Stimulated activated effector memory CD8-positive, alpha-beta T cell treated with anti-CD3 and anti-CD28 coated beads, Interleukin-12 subunit alpha, Interleukin-12 subunit beta, amount 100 ng/mL, for 72 hours (primary cell): ENCODE results near the gene SLIT1.
A peak's percentile ranks its signal among the peaks of the same experiment; 100 is the strongest.

Experiments
- ATAC-seq: fragments of 150-1000 bp; cut with Tn5 transposase; 2 replicates; pipeline ENCODE4 v1.10.0; 2021
- DNase-seq, 2 donors: peaks; one replicate each; pipeline ENCODE4 v3.0.0; 2021 to 2022; ENCODE audit warnings: low spot score in 2 of 2
- H3K27ac Mint-ChIP-seq: one replicate; pipeline ENCODE4 v1.8.0; 2022; ENCODE audit warnings: mild to moderate bottlenecking, mixed read lengths
- H3K36me3 Mint-ChIP-seq: one replicate; pipeline ENCODE4 v1.8.0; 2022; ENCODE audit warnings: mild to moderate bottlenecking, mixed read lengths
- H3K4me1 Mint-ChIP-seq: one replicate; pipeline ENCODE4 v1.8.0; 2022; ENCODE audit warnings: mixed read lengths
- H3K4me3 Mint-ChIP-seq: one replicate; pipeline ENCODE4 v1.8.0; 2022; ENCODE audit warnings: mild to moderate bottlenecking, mixed read lengths
- H3K9me3 Mint-ChIP-seq: one replicate; pipeline ENCODE4 v1.8.0; 2022; ENCODE audit warnings: mixed read lengths

SLIT1 gene

DNA sequence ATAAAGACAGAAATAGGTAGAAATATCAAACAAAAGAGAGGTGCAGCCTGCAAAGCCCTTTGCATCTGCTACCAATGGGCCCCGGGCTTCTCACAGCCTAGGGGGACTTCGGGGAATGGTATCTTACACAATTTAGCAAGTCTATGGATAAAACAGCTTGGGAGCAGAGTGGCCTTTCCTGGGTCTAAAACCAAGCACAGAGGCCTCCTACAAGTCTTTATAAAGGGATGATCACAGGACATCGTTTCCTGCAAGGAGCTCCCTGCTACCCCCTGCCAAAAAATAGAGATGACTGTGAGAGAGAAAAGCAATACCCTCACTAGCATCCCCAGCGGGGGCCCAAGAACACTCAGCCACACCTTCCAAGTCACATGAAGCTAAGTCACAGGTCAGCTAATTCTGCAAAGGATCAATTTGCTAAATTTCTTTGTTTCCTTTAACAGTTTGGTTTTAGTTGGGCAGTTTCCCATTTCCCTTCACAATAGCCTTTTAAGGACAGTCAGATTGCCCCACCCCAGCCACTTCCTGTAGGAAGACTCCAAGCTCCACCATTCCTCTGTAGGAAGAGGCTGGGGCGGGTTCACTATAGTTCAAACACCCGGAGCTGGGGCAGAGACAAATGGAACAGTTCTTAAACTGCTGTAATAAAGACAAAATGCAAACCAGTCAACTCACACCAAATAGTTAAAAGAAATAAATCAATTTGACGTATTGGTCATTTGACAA, 105.5 kb downstream of the SLIT1 start:
- Mint-ChIP-seq H3K36me3 (no peaks in the 10 kb centered on the region), H3K4me1 (no peaks in the 10 kb centered on the region), H3K9me3 (no peaks in the 10 kb centered on the region), H3K27ac (no peak overlapping the region), H3K4me3 (no peak overlapping the region)
- no peak for ATAC-seq
- DNase-seq, result no peak

DNA sequence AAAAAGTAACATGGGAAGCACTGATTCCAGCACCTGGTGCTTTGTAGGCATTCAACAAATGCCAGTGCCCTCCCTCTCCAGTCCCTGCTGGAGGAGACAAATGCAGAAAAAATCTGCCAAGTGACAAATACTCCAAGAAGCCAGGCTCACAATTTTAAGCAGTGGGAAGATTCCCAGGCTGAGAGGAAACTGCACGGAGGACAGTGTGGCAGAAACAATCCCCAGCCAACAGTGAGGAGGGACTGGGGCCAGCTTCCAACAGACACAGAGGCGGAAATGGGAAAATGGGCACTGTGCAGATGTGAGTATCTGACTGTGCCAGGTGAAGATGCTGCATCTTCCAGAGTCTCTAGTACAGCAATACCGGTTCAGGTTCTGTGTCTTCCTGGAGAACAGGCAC, 106.3 kb downstream of the SLIT1 start:
- no peaks in the 10 kb centered on the region for H3K36me3 Mint-ChIP-seq
- DNase-seq (no peak), ATAC-seq (no peak)
- no peak overlapping the region for H3K27ac Mint-ChIP-seq
- H3K4me3 Mint-ChIP-seq, result no peak overlapping the region
- H3K9me3 Mint-ChIP-seq, result no peaks in the 10 kb centered on the region
- no peaks in the 10 kb centered on the region for H3K4me1 Mint-ChIP-seq

DNA sequence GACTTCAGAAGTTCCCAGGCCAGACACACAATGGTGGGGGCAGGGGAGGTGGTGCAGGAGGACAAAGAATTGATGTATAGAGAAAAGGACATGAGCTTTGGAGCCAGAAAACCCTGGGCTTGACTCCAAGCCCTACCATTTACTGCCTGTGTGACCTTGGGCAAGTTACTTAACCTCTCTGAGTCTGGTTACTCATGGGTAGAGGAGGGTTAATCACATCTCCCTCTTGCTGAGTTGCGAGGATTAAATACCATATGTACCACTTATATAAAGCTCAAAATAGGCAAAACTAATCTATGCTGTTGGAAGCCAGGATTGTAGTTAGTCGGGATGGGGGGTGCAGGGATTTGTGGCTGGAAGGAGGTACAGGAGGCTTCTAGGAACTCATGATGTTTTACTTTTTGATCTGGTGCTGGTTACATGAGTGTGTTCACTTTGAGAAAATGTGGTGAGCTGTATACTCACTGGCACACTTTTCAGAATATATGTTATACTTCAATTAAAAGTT, 106.8 kb downstream of the SLIT1 start:
- H3K27ac Mint-ChIP-seq, result no peak overlapping the region
- no peaks in the 10 kb centered on the region for H3K36me3 Mint-ChIP-seq
- H3K4me3 Mint-ChIP-seq, result no peak overlapping the region
- H3K4me1 Mint-ChIP-seq, result peaks cover 4% of the 10 kb centered on the region
- no peak for DNase-seq
- ATAC-seq, result no peak
- no peaks in the 10 kb centered on the region for H3K9me3 Mint-ChIP-seq

DNA sequence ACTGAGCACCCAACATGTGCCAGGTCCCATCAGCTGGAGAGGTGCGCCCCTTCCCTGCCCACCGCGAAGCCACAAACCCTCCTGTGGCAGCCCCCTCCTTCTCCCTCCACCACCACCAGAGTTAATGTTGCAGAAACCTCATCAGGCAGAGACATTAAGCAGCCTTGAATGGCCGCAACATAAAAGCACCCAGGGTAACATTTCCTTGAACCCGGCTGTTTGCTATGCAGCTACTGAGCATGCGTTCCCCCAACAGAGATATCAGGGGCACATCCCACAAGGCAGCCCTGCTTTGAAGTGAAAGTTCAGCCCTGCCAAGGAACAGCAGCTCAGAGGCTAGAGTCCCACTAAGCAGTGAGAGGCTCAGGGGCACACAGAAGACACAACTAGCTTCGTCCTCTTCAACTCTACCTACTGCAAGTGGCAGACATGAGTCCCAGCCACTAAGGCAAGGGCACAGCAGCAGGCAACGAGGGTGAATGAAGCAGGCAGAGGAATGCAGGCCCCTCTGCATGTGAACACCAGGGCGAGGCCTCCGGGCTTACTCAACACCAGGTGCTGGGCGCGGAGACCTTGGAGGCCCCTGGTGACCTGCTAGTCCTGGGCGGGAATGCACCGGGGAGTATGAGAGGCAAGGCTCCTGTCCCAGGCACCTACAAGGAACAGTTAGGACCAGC, 107.4 kb downstream of the SLIT1 start:
- no peak for DNase-seq
- no peaks in the 10 kb centered on the region for H3K36me3 Mint-ChIP-seq
- H3K27ac Mint-ChIP-seq, result no peak overlapping the region
- no peaks in the 10 kb centered on the region for H3K9me3 Mint-ChIP-seq
- H3K4me3 Mint-ChIP-seq, result no peak overlapping the region
- ATAC-seq, result no peak
- peaks cover 7% of the 10 kb centered on the region for H3K4me1 Mint-ChIP-seq

DNA sequence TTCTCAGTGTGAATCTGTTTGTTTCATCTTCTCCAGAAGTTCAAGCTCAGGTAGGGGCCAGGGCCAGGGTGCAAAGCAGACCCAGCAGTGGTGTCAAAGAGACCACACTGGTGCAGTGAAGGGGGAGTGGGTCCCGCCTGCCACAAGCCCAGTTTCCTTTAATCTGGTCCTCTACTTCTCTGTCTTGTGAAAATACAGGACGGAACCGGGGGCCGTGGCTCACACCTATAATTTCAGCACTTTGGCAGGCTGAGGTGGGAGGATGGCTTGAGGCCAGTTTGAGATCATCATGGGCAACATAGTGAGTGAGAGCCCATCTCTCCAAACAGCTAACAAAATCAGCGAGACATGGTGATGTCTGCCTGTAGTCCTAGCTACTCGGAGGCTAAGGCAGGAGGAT, 109.0 kb downstream of the SLIT1 start:
- Mint-ChIP-seq H3K27ac (no peak overlapping the region), H3K4me3 (no peak overlapping the region), H3K36me3 (no peaks in the 10 kb centered on the region), H3K9me3 (no peaks in the 10 kb centered on the region), H3K4me1 (peaks cover 7% of the 10 kb centered on the region)
- no peak for DNase-seq
- no peak for ATAC-seq

DNA sequence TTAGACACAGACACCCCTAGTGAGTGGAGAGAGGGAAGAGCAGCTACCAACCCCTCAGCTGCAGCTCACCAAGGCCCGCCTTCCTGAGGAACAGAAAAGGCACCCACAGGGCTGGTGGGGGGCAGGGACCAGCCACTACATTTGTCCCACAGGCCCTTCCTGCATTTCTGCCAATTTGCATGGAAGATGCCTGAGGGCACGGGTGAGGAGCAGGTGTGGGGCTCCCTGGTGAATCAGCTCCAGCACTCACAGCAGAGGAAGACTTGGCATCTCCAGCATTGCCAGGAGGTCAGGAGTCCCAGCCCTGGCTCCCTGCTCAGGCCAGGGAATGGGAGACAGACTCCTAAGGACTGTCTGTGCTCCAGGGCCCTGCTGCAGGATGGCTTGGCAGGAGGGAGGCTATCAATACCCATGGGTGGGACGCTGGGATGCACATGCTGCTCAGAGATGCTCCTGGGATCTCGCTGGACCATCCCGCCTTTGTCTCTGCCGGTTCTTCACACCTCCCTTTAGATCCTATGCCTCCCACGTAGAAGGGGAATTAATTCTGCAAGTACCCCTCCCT, 109.7 kb downstream of the SLIT1 start:
- no peaks in the 10 kb centered on the region for H3K9me3 Mint-ChIP-seq
- H3K27ac Mint-ChIP-seq, result no peak overlapping the region

DNA sequence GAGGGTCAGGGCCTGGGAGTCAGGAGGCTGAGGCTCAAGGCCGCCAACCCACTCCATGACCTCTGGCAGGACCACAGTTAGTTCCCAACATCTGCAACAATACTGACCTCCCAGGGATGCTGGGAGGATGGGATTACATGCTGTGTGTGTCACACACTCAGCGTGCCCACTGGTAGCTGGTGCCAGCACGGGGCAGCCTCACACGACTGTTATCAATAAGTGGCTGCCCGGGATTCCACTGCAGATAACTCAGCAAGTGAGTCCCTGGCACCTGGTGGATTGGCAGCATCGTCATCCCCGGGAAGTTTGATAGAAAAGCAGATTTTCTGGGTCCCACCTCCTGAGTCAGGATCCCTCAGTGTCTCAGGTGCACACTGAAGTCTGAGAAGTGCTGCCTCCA, 110.3 kb downstream of the SLIT1 start:
- DNase-seq, result no peak
- Mint-ChIP-seq H3K9me3 (no peaks in the 10 kb centered on the region), H3K36me3 (no peaks in the 10 kb centered on the region), H3K4me1 (peaks cover 7% of the 10 kb centered on the region), H3K4me3 (no peak overlapping the region), H3K27ac (no peak overlapping the region)
- no peak for ATAC-seq

More for the DNA sequence above, 109.7 kb downstream of the SLIT1 start:
- no peak overlapping the region for H3K4me3 Mint-ChIP-seq
- no peak for DNase-seq
- ATAC-seq, result no peak
- H3K36me3 Mint-ChIP-seq, result no peaks in the 10 kb centered on the region
- peaks cover 7% of the 10 kb centered on the region for H3K4me1 Mint-ChIP-seq

DNA sequence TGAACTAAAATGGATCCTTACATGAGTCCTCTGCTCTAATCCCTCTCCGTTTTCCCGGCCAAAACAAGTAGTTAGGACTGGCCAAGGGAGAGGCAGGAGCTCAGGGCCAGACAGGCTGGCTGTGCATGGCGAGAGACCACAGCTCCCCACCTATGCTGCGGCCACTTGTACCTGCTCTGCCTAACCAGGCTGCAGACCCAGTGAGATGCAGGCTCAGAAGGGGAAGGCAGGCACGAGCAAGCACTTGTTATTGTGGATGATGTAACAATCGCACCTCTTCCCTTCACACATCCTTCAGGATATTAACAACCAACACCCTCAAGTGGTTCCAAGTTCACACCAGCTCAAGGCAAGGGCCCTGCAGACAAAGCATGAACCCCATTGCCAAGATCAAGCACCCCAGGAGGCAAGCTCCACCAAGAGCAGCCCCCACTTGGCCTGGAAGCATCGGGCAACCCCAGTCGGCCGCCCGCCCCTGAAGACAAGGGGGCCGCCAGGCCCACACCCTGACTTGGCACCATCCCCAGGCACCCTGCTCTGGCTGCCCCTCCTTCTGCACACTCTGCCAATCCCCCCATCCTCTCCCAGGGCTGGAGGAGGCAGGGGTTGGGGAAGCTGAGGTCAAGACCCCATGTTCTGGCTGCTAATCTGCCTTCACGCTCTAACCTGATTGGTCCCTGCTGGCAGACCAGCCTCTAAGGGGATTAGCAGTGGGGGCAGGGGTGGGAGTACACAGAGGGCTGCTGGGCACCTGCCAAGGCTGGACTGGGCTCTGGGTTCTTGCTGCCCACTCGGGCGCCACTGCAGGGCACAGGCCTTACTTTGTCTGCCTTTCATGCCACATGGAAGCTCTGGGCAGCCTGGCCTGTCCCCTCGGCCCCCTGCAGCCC, 111.3 kb downstream of the SLIT1 start:
- Mint-ChIP-seq H3K4me1 (peaks cover 15% of the 10 kb centered on the region), H3K9me3 (peaks cover 2% of the 10 kb centered on the region), H3K36me3 (no peaks in the 10 kb centered on the region), H3K27ac (no peak overlapping the region), H3K4me3 (no peak overlapping the region)
- DNase-seq (no peak), ATAC-seq (no peak)

DNA sequence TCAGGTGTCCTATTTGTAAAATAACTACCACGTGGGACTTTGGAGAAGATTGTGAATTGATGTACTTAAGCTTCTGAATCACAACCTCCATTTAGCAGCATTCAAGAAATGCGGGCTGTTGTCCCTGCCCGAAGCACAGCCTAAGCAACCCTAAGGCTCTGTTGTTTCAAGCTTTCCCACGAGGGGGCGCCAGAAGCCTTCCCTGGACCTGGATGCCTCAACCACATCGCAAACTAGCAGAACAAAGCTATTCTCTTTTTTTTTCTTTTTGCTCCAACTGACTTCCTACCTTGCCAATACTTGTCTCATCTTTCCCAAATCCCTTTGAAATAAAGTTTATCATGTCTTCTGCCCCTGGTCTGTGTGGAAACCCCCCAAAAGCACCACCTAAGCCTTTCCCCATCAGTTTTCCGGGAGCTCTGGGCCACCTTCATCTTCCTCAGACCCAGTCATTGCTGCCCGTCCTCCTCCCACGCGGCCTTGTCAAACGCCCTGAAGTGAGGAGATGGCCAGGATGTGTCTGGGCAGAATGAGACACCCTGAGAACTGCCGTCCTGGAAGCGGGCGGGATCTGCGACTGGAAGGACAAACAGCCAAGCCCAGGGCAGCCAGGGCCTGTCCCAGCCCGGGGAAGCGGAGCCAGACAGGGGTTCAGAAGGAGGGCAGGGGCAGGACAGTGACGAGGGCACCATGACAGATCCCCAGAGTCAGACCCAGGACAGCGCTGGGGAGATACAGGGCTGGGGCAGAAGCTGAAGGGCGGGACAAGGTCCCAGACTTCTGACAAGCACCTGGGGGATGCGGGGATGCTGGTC, 112.7 kb downstream of the SLIT1 start:
- Mint-ChIP-seq H3K36me3 (no peaks in the 10 kb centered on the region), H3K9me3 (peaks cover 6% of the 10 kb centered on the region), H3K4me1 (peaks cover 23% of the 10 kb centered on the region), H3K27ac (no peak overlapping the region), H3K4me3 (no peak overlapping the region)
- DNase-seq, result peak; percentile 85 to 96
- peak; percentile 68 for ATAC-seq

DNA sequence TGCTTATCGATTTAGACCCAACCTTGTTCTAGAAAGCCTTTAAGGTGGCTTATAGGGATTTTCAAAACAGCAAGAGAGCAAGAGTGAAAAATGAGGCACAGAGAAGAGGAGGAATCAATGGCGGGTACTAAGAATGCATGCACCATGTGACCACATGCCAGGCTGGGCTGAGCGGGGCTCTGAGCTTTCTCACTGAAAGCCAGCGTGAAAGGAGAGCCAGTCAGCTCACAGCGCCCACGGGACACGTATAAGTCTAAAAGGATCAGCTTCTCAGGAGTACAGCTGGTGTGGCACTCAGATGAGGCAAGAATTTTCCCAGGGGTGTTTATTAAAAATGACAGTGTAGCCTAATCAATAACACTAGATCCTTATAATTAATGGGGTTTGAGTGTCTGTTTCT, 114.3 kb downstream of the SLIT1 start:
- ATAC-seq, result no peak
- H3K36me3 Mint-ChIP-seq, result no peaks in the 10 kb centered on the region
- no peak overlapping the region for H3K27ac Mint-ChIP-seq
- no peak overlapping the region for H3K4me3 Mint-ChIP-seq
- DNase-seq, result no peak
- peaks cover 6% of the 10 kb centered on the region for H3K9me3 Mint-ChIP-seq
- peaks cover 23% of the 10 kb centered on the region for H3K4me1 Mint-ChIP-seq

DNA sequence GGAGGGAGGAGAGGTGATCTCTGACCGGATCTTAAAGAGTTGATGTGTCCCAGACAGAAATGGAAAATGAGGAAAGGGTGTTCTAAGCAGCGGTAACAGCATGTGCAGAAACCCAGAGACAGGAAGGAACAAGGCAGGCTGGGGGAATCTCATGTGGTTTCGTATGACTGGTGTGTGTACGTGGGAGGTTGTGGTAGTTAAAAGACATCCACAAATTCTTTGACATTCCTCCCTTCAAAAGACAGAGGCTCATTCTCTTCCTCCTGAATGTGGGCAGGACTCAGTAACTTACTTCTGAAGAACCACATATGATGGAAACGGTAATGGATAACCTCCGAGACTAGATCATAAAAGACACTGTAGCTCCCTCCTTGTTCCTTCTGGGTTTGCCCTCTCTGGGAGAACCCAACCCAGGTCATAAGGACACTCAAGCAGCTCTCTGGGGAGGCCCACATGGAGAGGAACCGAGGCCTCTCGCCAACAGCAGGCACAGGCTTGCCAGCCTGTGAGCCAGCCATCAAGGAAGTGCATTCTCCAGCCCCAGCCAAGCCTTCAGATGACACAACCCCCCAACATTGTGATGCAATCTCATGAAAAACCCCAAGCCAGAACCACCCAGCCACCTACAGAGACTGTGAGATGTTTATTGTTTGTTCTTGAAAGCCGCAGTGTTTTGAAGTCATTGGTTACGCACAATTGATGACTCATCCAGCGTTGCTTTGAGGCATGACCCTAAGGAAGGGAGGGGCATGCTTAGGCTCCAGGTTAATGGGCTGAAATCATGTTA, 116.0 kb downstream of the SLIT1 start:
- DNase-seq (no peak), ATAC-seq (peak; percentile 87)
- peaks cover 6% of the 10 kb centered on the region for H3K9me3 Mint-ChIP-seq
- H3K36me3 Mint-ChIP-seq, result no peaks in the 10 kb centered on the region
- H3K4me1 Mint-ChIP-seq, result peaks cover 23% of the 10 kb centered on the region
- H3K27ac Mint-ChIP-seq, result peak overlapping the region; percentile 85
- H3K4me3 Mint-ChIP-seq, result no peak overlapping the region

DNA sequence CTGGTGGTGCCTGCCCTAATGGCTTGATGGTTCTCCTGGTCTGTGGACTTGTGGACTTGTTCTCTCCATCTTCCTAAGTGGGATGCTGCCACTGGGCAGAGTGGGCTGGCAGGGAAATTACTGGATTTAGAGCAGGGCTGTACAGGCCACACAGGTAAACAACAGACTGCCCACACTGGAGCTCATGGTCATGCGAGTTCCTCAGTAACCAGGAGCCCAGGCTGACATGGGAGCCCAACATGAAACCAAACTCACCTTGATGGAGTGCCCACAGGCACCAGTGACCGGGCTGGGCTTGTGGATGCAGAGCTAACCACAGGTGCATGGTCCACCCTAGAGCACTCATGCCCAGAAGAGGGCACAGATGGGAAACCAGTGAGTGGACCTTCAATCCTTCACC, 116.7 kb downstream of the SLIT1 start:
- Mint-ChIP-seq H3K36me3 (no peaks in the 10 kb centered on the region), H3K27ac (peak overlapping the region; percentile 85), H3K9me3 (peaks cover 6% of the 10 kb centered on the region), H3K4me1 (peaks cover 19% of the 10 kb centered on the region), H3K4me3 (no peak overlapping the region)
- DNase-seq, result no peak
- no peak for ATAC-seq

DNA sequence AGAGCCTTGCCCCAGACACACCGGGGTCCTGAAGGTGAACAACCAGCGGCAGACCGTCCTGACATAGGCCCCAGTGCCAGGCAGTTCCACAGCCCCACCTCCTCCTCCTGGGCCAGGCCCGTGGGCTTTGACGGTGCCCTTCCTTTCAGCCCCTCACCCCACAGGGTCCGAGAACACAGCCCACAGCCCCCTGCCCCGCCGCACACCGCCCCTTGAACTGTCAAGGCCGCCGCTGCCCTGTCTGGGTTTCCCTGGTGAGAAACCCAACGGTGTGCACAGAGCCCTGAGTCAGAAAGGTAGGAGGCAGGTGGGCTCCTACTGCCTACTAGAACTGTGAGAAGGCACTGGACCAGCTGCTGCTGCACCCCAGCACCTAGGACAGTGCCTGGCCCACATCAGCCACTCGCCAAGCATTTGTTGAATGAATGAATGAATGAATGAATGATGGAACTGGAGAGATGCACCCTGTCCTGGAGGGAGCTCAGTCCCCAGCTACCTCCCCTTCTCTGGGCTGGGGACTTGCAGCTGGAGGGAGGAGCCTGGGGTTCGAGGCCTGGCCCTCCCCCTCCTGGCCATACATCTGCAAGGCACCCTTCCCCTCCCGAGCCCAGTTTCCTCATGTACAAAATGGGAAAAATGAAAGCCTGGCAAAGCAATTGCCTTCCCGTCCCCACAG, 117.9 kb downstream of the SLIT1 start:
- no peak for DNase-seq
- no peak overlapping the region for H3K4me3 Mint-ChIP-seq
- H3K36me3 Mint-ChIP-seq, result no peaks in the 10 kb centered on the region
- no peak for ATAC-seq
- peaks cover 15% of the 10 kb centered on the region for H3K4me1 Mint-ChIP-seq
- H3K27ac Mint-ChIP-seq, result no peak overlapping the region
- peaks cover 6% of the 10 kb centered on the region for H3K9me3 Mint-ChIP-seq
